K562 (cell line): ENCODE data around the gene HCN3. TPM values are rescaled to one million over a fixed set of nuclear protein-coding genes. Genes with fewer than 3 reads are reported as not detected.

Experiments
- BRD9 ChIP-seq: fragments of 450-650 bp; IDR thresholded peaks from 2 replicates; pipeline ENCODE4 v1.6.1; 2018; ENCODE audit warnings: low read depth; ENCODE audit not compliant: partially characterized antibody
- CTBP1 ChIP-seq: fragments of 450-650 bp; IDR thresholded peaks from 2 replicates; pipeline ENCODE4 v1.6.1; 2016; ENCODE audit warnings: borderline replicate concordance
- ERF ChIP-seq: fragments of 450-650 bp; formaldehyde crosslinking; IDR thresholded peaks from 2 replicates; pipeline ENCODE4 v1.4.0; 2020; ENCODE audit warnings: mild to moderate bottlenecking, mixed read lengths
- FIP1L1 ChIP-seq: fragments of 200-400 bp; formaldehyde crosslinking; IDR thresholded peaks from 2 replicates; pipeline ENCODE4 v1.6.1; 2018; ENCODE audit warnings: mild to moderate bottlenecking, low read depth, low read length; ENCODE audit not compliant: poor library complexity, severe bottlenecking
- FOS ChIP-seq: IDR thresholded peaks from 3 replicates; pipeline ENCODE4 v1.6.1; 2011; ENCODE audit not compliant: insufficient read length; ENCODE audit errors: extremely low read depth
- GATAD2A ChIP-seq: fragments of 450-650 bp; IDR thresholded peaks from 2 replicates; pipeline ENCODE4 v1.6.1; 2017
- HDAC8 ChIP-seq: fragments of 450-650 bp; IDR thresholded peaks from 2 replicates; pipeline ENCODE4 v1.6.1; 2016; ENCODE audit warnings: mild to moderate bottlenecking, missing genetic modification characterization, moderate library complexity, missing compliant biosample characterization
- HSF4 ChIP-seq: fragments of 250-450 bp; sonication (Bioruptor Pico); IDR thresholded peaks from 2 replicates; pipeline ENCODE4 v2.1.2; 2022; ENCODE audit warnings: mild to moderate bottlenecking, moderate library complexity, borderline replicate concordance
- LARP7 ChIP-seq: fragments of 450-650 bp; IDR thresholded peaks from 2 replicates; pipeline ENCODE4 v1.6.1; 2016
- MCM5 ChIP-seq: fragments of 450-650 bp; IDR thresholded peaks from 2 replicates; pipeline ENCODE4 v1.6.1; 2016; ENCODE audit warnings: low read depth
- MTA1 ChIP-seq: fragments of 450-650 bp; IDR thresholded peaks from 2 replicates; pipeline ENCODE4 v1.6.1; 2017; ENCODE audit warnings: borderline replicate concordance
- NR2C2 ChIP-seq, 2 experiments: fragments of 200-800 bp in 1 of 2; sonication (Bioruptor generic) in 1 of 2; sonication (generic) in 1 of 2; formaldehyde crosslinking in 1 of 2; IDR thresholded peaks; 2 replicates each; pipeline versions ENCODE4 v1.6.1 to v1.8.0; 2016 to 2022; ENCODE audit warnings: mild to moderate bottlenecking in 1 of 2, missing compliant biosample characterization in 1 of 2, missing genetic modification characterization in 1 of 2, missing genetic modification reagents in 1 of 2
- POLR2H ChIP-seq: IDR thresholded peaks from 2 replicates; pipeline ENCODE4 v1.6.1; 2016; ENCODE audit warnings: missing genetic modification characterization, low read depth, mild to moderate bottlenecking, control low read depth, missing compliant biosample characterization, moderate library complexity
- POLR3A ChIP-seq: IDR thresholded peaks from 2 replicates; pipeline ENCODE4 v1.6.1; 2011; ENCODE audit warnings: borderline replicate concordance, mild to moderate bottlenecking, moderate library complexity; ENCODE audit not compliant: insufficient read length, insufficient read depth; ENCODE audit errors: extremely low read depth
- RBFOX2 ChIP-seq: fragments of 200-400 bp; formaldehyde crosslinking; IDR thresholded peaks from 2 replicates; pipeline ENCODE4 v1.6.1; 2017; ENCODE audit warnings: low read depth, mild to moderate bottlenecking, low read length, moderate library complexity
- THRAP3 ChIP-seq: fragments of 450-650 bp; IDR thresholded peaks from 2 replicates; pipeline ENCODE4 v1.6.1; 2016; ENCODE audit warnings: mild to moderate bottlenecking, inconsistent platforms, borderline replicate concordance
- ZBTB7A ChIP-seq: IDR thresholded peaks from 2 replicates; pipeline ENCODE4 v1.6.1; 2011; ENCODE audit warnings: low read depth, mild to moderate bottlenecking, low read length, moderate library complexity, borderline replicate concordance; ENCODE audit not compliant: control insufficient read depth
- ZKSCAN1 ChIP-seq: fragments of 150-350 bp; IDR thresholded peaks from 2 replicates; pipeline ENCODE4 v1.6.1; 2016; ENCODE audit warnings: low read depth, low read length
- ZNF165 ChIP-seq: fragments of 250-450 bp; sonication (Bioruptor Pico); IDR thresholded peaks from 2 replicates; pipeline ENCODE4 v1.4.0; 2020; ENCODE audit warnings: borderline replicate concordance
- ZNF277 ChIP-seq: fragments of 250-450 bp; sonication (Bioruptor Pico); IDR thresholded peaks from 2 replicates; pipeline ENCODE4 v1.8.0; 2022; ENCODE audit warnings: inconsistent platforms, mild to moderate bottlenecking, moderate library complexity, borderline replicate concordance
- ZNF717 ChIP-seq: fragments of 250-450 bp; sonication (Bioruptor Pico); IDR thresholded peaks from 2 replicates; pipeline ENCODE4 v1.5.0; 2021
- ZSCAN29 ChIP-seq: fragments of 450-650 bp; IDR thresholded peaks from 2 replicates; pipeline ENCODE4 v1.6.1; 2017
- polyA plus RNA-seq, 8 experiments: library from polyadenylated mRNA; depleted of rRNA in 4 of 8; stranded (reverse) in 5 of 8; unstranded in 3 of 8; fragments of >200 nt; fragmentation: Nextera tagmentation in 2 of 8; fragmentation: Illumina TruSeq in 1 of 8; extraction: Ambion mirVana in 2 of 8; extraction: Trizol in 1 of 8; gene quantifications; 2 replicates each; pipeline versions ENCODE4 v1.2.1 to v1.2.3, GENCODE V29; 2011 to 2014; ENCODE audit warnings: inconsistent platforms in 1 of 8, missing spikeins in 1 of 8
- total RNA-seq, 7 experiments: library from RNA; depleted of rRNA in 6 of 7; stranded (reverse); fragments of >200 nt in 6 of 7; fragmentation: Illumina TruSeq in 2 of 7; extraction: Trizol in 2 of 7; gene quantifications; 2 replicates each; pipeline versions ENCODE4 v1.2.1 to v1.2.3, GENCODE V29; 2011 to 2021; ENCODE audit warnings: low replicate concordance in 1 of 7
- TF ChIP-seq, protein P1 (sequence below): IDR thresholded peaks from 2 replicates; pipeline ENCODE4 v1.6.1; 2011; ENCODE audit warnings: borderline replicate concordance, low read depth, mild to moderate bottlenecking, moderate library complexity, low read length; ENCODE audit not compliant: insufficient read depth, poor library complexity, severe bottlenecking
- TF ChIP-seq, protein P2 (sequence below): fragments of 450-650 bp; IDR thresholded peaks from 2 replicates; pipeline ENCODE4 v1.6.1; 2017; ENCODE audit warnings: antibody characterized with exemption

The HCN3 gene
- total and polyA plus RNA-seq, 9 of the 15 experiments (the other 6 are each of a cell fraction or from before 2014, with no cell fraction given) = 0.91 to 9.7 (median 3.9) TPM

DNA sequence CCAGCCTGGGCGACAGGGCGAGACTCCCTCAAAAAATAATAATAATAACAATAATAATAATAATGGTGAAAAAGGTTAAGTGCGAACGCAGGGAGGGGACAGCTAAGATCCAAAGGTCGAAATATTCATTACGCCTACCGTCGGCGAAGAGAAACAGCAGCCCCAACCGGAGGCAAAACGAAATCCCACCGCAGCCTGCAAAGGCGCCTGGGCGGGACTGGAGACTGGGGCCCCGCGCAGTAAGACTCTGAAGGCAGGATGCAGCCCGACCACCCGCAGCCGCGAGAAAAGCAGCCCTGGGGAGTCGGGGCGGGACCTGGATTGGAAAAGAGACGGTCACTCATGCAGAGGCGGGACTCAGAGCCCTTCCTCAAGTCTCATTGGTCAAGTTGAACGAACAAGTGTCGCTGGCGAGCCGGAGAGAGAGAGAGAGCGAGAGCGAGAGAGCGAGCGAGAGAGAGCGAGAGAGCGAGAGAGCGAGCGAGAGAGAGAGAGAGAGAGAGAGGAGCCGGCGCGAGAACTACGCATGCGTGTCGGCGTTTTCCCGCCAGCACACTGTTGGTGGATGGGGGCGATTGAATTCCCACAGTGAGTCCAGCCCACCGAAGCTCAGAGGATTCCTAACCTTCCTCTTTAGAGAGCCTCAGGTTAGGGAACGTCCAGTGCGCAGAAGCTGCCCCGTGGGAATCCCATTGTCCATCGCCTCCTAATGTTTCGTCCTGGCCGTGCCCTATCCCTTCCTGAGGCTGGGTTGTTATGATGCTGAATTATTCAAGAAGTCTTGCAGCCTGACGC lies 32.7 kb upstream of the HCN3 start (continued):
- TF ChIP-seq, protein P1, sequence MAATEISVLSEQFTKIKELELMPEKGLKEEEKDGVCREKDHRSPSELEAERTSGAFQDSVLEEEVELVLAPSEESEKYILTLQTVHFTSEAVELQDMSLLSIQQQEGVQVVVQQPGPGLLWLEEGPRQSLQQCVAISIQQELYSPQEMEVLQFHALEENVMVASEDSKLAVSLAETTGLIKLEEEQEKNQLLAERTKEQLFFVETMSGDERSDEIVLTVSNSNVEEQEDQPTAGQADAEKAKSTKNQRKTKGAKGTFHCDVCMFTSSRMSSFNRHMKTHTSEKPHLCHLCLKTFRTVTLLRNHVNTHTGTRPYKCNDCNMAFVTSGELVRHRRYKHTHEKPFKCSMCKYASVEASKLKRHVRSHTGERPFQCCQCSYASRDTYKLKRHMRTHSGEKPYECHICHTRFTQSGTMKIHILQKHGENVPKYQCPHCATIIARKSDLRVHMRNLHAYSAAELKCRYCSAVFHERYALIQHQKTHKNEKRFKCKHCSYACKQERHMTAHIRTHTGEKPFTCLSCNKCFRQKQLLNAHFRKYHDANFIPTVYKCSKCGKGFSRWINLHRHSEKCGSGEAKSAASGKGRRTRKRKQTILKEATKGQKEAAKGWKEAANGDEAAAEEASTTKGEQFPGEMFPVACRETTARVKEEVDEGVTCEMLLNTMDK = peak; percentile 3
- TF ChIP-seq POLR3A (peak; percentile 52), HSF4 (CRISPR knock-in tag) (no peak), FOS (peak; percentile 43), ZBTB7A (peak; percentile 92), MCM5 (no peak), POLR2H (tag) (peak; percentile 93), ZNF277 (CRISPR knock-in tag) (no peak), GATAD2A (peak; percentile 100), THRAP3 (peak; percentile 93; the same call in 1 of the 2 replicates), ZNF717 (no peak), ZNF165 (CRISPR knock-in tag) (no peak), ZKSCAN1 (peak; percentile 88), ZSCAN29 (peak; percentile 48; the same call in 1 of the 2 replicates), FIP1L1 (peak; percentile 81), BRD9 (peak; percentile 99), MTA1 (peak; percentile 97), CTBP1 (peak; percentile 96), ERF (0 out of 2 replicates have a peak, but pooled peaks have one; percentile 75), NR2C2 (CRISPR knock-in tag; IDR thresholded peaks at IDR 0.05) (peak; percentile 91), NR2C2 (tag; IDR thresholded peaks at IDR 0.05) (peak; percentile 74), LARP7 (peak; percentile 99), HDAC8 (tag) (peak; percentile 70; the same call in 1 of the 2 replicates), RBFOX2 (peak; percentile 96)
- TF ChIP-seq, protein P2, sequence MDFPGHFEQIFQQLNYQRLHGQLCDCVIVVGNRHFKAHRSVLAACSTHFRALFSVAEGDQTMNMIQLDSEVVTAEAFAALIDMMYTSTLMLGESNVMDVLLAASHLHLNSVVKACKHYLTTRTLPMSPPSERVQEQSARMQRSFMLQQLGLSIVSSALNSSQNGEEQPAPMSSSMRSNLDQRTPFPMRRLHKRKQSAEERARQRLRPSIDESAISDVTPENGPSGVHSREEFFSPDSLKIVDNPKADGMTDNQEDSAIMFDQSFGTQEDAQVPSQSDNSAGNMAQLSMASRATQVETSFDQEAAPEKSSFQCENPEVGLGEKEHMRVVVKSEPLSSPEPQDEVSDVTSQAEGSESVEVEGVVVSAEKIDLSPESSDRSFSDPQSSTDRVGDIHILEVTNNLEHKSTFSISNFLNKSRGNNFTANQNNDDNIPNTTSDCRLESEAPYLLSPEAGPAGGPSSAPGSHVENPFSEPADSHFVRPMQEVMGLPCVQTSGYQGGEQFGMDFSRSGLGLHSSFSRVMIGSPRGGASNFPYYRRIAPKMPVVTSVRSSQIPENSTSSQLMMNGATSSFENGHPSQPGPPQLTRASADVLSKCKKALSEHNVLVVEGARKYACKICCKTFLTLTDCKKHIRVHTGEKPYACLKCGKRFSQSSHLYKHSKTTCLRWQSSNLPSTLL = 0 out of 2 replicates have a peak, but pooled peaks have one; percentile 61
